GM12872 (cell line): ENCODE results near the gene KCNK4.

ENCODE experiments used
- CTCF ChIP-seq: IDR thresholded peaks from 3 replicates; pipeline ENCODE4 v1.5.1; 2011; ENCODE audit warnings: low read depth, mild to moderate bottlenecking, low read length, moderate library complexity; ENCODE audit not compliant: insufficient read depth

The KCNK4 gene

GRCh38 chr11:64321026-64321425 is 29.9 kb downstream of the KCNK4 start:
- TF ChIP-seq CTCF = no peak

GRCh38 chr11:64321533-64321932 is 30.4 kb downstream of the KCNK4 start:
- TF ChIP-seq CTCF = no peak

- no peak for TF ChIP-seq CTCF
Observed at GRCh38 chr11:64322925-64323260, 31.8 kb downstream of the KCNK4 start.

- TF ChIP-seq CTCF = no peak
Observed at GRCh38 chr11:64323373-64323772, 32.3 kb downstream of the KCNK4 start.

GRCh38 chr11:64324692-64325469 is 33.8 kb downstream of the KCNK4 start:
- TF ChIP-seq CTCF = no peak

- no peak for TF ChIP-seq CTCF
Observed at GRCh38 chr11:64327375-64327774, 36.3 kb downstream of the KCNK4 start.

- TF ChIP-seq CTCF = no peak
Observed at GRCh38 chr11:64327993-64328392, 36.9 kb downstream of the KCNK4 start.
